GM19467 (cell line): ENCODE data around the gene SNCB.
"Not testable (repeated sequence)": the region's sequence is repeated elsewhere in the genome, so short reads cannot be mapped to it uniquely, and the experiment has no call there.

Experiments used
- ATAC-seq: cut with Tn5 transposase; IDR thresholded peaks from one replicate; pipeline ENCODE4 v1.9.1; 2021; ENCODE audit warnings: mild to moderate bottlenecking, moderate library complexity; ENCODE audit not compliant: unreplicated experiment

The SNCB gene

GRCh38 chr5:176606032-176606431, 24.3 kb downstream of the SNCB start:
- ATAC-seq: no peak

GRCh38 chr5:176603091-176603490, 27.2 kb downstream of the SNCB start:
- ATAC-seq: no peak

GRCh38 chr5:176601901-176602482, 28.3 kb downstream of the SNCB start:
- no peak for ATAC-seq

GRCh38 chr5:176599749-176600430, 30.4 kb downstream of the SNCB start:
- not testable (repeated sequence) for ATAC-seq

- ATAC-seq: no peak
Measured at GRCh38 chr5:176597417-176598389, 32.6 kb downstream of the SNCB start.

- peak; percentile 83 for ATAC-seq
Measured at GRCh38 chr5:176596689-176597416, 33.5 kb downstream of the SNCB start.

GRCh38 chr5:176596069-176596644, 34.2 kb downstream of the SNCB start:
- no peak for ATAC-seq

GRCh38 chr5:176595386-176595943, 34.9 kb downstream of the SNCB start:
- no peak for ATAC-seq

GRCh38 chr5:176594554-176594953, 35.8 kb downstream of the SNCB start:
- no peak for ATAC-seq

GRCh38 chr5:176593273-176593869, 37.0 kb downstream of the SNCB start:
- no peak for ATAC-seq

- ATAC-seq: no peak
Measured at GRCh38 chr5:176592573-176592972, 37.8 kb downstream of the SNCB start.

- ATAC-seq: not testable (repeated sequence)
Measured at GRCh38 chr5:176591667-176592066, 38.7 kb downstream of the SNCB start.

GRCh38 chr5:176590035-176590717, 40.2 kb downstream of the SNCB start:
- no peak for ATAC-seq

- no peak for ATAC-seq
Measured at GRCh38 chr5:176589039-176589769, 41.1 kb downstream of the SNCB start.

- ATAC-seq: no peak
Measured at GRCh38 chr5:176588297-176588696, 42.0 kb downstream of the SNCB start.

GRCh38 chr5:176587398-176587797, 42.9 kb downstream of the SNCB start:
- no peak for ATAC-seq

GRCh38 chr5:176583076-176583475, 47.3 kb downstream of the SNCB start:
- no peak for ATAC-seq

- no peak for ATAC-seq
Measured at GRCh38 chr5:176581361-176581760, 49.0 kb downstream of the SNCB start.

GRCh38 chr5:176579323-176579722, 51.0 kb downstream of the SNCB start:
- ATAC-seq: no peak
